ENCODE measurements around the gene RTKN. TPM values are rescaled to one million over a fixed set of nuclear protein-coding genes. Genes with fewer than 3 reads are reported as not detected.
A peak's percentile ranks its signal among the peaks of the same experiment; 100 is the strongest.

Gene RTKN
- total RNA-seq, 1 donor, result 14.1 TPM

GRCh38 chr2:74438248-74438647 lies 3.5 kb downstream of the RTKN start:
- H4K20me1 ChIP-seq (ENCODE audit: insufficient read depth, low read length), result peaks cover 5% of the 10 kb centered on the region
- H3K4me2 ChIP-seq (ENCODE audit: insufficient read depth, low read length), result no peak overlapping the region
- H3K79me2 ChIP-seq (ENCODE audit: insufficient read depth, low read length), result peaks cover 26% of the 10 kb centered on the region
- H3K4me1 ChIP-seq (ENCODE audit: insufficient read depth, low read length), result peaks cover 13% of the 10 kb centered on the region
- peaks cover 16% of the 10 kb centered on the region for H3K27me3 ChIP-seq (ENCODE audit: insufficient read depth, low read length)
- TF ChIP-seq, protein P1, sequence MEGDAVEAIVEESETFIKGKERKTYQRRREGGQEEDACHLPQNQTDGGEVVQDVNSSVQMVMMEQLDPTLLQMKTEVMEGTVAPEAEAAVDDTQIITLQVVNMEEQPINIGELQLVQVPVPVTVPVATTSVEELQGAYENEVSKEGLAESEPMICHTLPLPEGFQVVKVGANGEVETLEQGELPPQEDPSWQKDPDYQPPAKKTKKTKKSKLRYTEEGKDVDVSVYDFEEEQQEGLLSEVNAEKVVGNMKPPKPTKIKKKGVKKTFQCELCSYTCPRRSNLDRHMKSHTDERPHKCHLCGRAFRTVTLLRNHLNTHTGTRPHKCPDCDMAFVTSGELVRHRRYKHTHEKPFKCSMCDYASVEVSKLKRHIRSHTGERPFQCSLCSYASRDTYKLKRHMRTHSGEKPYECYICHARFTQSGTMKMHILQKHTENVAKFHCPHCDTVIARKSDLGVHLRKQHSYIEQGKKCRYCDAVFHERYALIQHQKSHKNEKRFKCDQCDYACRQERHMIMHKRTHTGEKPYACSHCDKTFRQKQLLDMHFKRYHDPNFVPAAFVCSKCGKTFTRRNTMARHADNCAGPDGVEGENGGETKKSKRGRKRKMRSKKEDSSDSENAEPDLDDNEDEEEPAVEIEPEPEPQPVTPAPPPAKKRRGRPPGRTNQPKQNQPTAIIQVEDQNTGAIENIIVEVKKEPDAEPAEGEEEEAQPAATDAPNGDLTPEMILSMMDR (IDR thresholded peaks at IDR 0.05; ENCODE audit: extremely low read depth, low read depth, low read length), result no peak
- peak; percentile 61 for DNase-seq (ENCODE audit: insufficient read length, low spot score, missing footprints)
- H3K4me3 ChIP-seq (ENCODE audit: insufficient read depth, low read length), result no peak overlapping the region
- H2AFZ ChIP-seq (ENCODE audit: low read length), result no peak overlapping the region
- no peaks in the 10 kb centered on the region for H3K36me3 ChIP-seq (ENCODE audit: insufficient read depth, low read length)
- no peaks in the 10 kb centered on the region for H3K9me3 ChIP-seq (ENCODE audit: low read depth, low read length)
- H3K27ac ChIP-seq (ENCODE audit: low read depth, low read length), result no peak overlapping the region

- TF ChIP-seq, protein P1 (IDR thresholded peaks at IDR 0.05; ENCODE audit: extremely low read depth, low read depth, low read length), result no peak
- Histone ChIP-seq H3K79me2 (ENCODE audit: insufficient read depth, low read length) (peaks cover 26% of the 10 kb centered on the region), H3K4me1 (ENCODE audit: insufficient read depth, low read length) (peaks cover 13% of the 10 kb centered on the region), H3K36me3 (ENCODE audit: insufficient read depth, low read length) (no peaks in the 10 kb centered on the region), H3K27ac (ENCODE audit: low read depth, low read length) (no peak overlapping the region), H4K20me1 (ENCODE audit: insufficient read depth, low read length) (peaks cover 5% of the 10 kb centered on the region), H3K4me2 (ENCODE audit: insufficient read depth, low read length) (no peak overlapping the region), H2AFZ (ENCODE audit: low read length) (no peak overlapping the region), H3K4me3 (ENCODE audit: insufficient read depth, low read length) (no peak overlapping the region), H3K27me3 (ENCODE audit: insufficient read depth, low read length) (peaks cover 11% of the 10 kb centered on the region), H3K9me3 (ENCODE audit: low read depth, low read length) (no peaks in the 10 kb centered on the region)
- peak; percentile 71 for DNase-seq (ENCODE audit: insufficient read length, low spot score, missing footprints)
These were observed 4.7 kb downstream of the RTKN start for GRCh38 chr2:74436848-74437695.

DNA sequence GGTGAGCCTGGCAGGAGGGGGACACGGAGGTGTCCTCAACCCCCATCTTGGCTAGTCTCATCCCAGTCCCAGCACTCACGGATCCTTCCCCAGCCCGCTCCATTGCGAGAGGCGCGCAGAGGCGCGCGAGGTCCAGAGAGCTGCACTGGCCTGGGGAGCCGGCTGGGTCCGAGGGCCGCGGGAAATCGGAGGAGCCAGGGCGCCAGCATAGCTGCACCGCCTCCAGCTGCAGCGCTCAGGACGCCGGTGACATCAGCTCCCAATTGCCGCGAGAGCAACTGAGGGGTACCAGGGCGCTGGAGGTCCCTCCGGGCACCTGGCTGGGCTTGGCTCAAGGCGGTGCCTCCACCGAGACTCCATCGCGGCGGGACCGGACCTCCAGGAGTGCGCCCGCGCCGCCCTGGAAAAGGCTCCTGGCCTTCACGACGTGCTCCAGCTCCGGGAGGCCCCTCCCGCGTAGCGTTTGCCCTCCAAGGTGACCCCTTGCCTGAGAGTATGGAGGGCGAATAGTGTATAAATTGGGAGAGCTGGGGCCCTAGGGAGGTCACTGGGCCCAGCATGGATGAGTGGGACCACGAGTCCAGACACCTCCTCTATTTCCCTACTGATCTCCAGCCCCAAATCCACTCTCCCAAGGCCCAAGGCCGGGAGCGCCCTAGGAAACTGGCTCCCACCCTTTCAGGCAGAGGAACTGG lies 5.5 kb downstream of the RTKN start:
- H2AFZ ChIP-seq (ENCODE audit: low read length), result no peak overlapping the region
- H3K4me2 ChIP-seq (ENCODE audit: insufficient read depth, low read length), result no peak overlapping the region
- H3K79me2 ChIP-seq (ENCODE audit: insufficient read depth, low read length), result peaks cover 26% of the 10 kb centered on the region
- H3K4me1 ChIP-seq (ENCODE audit: insufficient read depth, low read length), result peaks cover 13% of the 10 kb centered on the region
- H3K36me3 ChIP-seq (ENCODE audit: insufficient read depth, low read length), result peaks cover 4% of the 10 kb centered on the region
- peak; percentile 76 for DNase-seq (ENCODE audit: insufficient read length, low spot score, missing footprints)
- H3K4me3 ChIP-seq (ENCODE audit: insufficient read depth, low read length), result no peak overlapping the region
- TF ChIP-seq, protein P1 (IDR thresholded peaks at IDR 0.05; ENCODE audit: extremely low read depth, low read depth, low read length), result no peak
- no peaks in the 10 kb centered on the region for H3K9me3 ChIP-seq (ENCODE audit: low read depth, low read length)
- H3K27me3 ChIP-seq (ENCODE audit: insufficient read depth, low read length), result peaks cover 4% of the 10 kb centered on the region
- no peak overlapping the region for H3K27ac ChIP-seq (ENCODE audit: low read depth, low read length)
- H4K20me1 ChIP-seq (ENCODE audit: insufficient read depth, low read length), result peaks cover 5% of the 10 kb centered on the region

GRCh38 chr2:74430502-74430901 lies 11.2 kb downstream of the RTKN start:
- Histone ChIP-seq H2AFZ (ENCODE audit: low read length) (no peak overlapping the region), H3K36me3 (ENCODE audit: insufficient read depth, low read length) (peaks cover 35% of the 10 kb centered on the region), H4K20me1 (ENCODE audit: insufficient read depth, low read length) (peaks cover 7% of the 10 kb centered on the region), H3K4me2 (ENCODE audit: insufficient read depth, low read length) (no peak overlapping the region), H3K9me3 (ENCODE audit: low read depth, low read length) (no peaks in the 10 kb centered on the region), H3K79me2 (ENCODE audit: insufficient read depth, low read length) (no peaks in the 10 kb centered on the region), H3K4me3 (ENCODE audit: insufficient read depth, low read length) (no peak overlapping the region), H3K27me3 (ENCODE audit: insufficient read depth, low read length) (no peaks in the 10 kb centered on the region), H3K27ac (ENCODE audit: low read depth, low read length) (no peak overlapping the region), H3K4me1 (ENCODE audit: insufficient read depth, low read length) (no peaks in the 10 kb centered on the region)
- TF ChIP-seq, protein P1 (IDR thresholded peaks at IDR 0.05; ENCODE audit: extremely low read depth, low read depth, low read length), result no peak
- DNase-seq (ENCODE audit: insufficient read length, low spot score, missing footprints), result peak; percentile 54
